ENCODE data around the gene FECH.

- TF ChIP-seq EZH2 (IDR thresholded peaks at IDR 0.05; ENCODE audit: low read depth), result no peak
- TF ChIP-seq CTCF (conservative IDR thresholded peaks at IDR 0.05), result no peak
These were observed 5.1 kb downstream of the FECH start for GRCh38 chr18:57581301-57581934.

Data from PC-9 (cell line).